ENCODE measurements around the gene SLC43A1.
"Not testable (repeated sequence)": the region's sequence is repeated elsewhere in the genome, so short reads cannot be mapped to it uniquely, and the experiment has no call there.

Gene SLC43A1

DNA sequence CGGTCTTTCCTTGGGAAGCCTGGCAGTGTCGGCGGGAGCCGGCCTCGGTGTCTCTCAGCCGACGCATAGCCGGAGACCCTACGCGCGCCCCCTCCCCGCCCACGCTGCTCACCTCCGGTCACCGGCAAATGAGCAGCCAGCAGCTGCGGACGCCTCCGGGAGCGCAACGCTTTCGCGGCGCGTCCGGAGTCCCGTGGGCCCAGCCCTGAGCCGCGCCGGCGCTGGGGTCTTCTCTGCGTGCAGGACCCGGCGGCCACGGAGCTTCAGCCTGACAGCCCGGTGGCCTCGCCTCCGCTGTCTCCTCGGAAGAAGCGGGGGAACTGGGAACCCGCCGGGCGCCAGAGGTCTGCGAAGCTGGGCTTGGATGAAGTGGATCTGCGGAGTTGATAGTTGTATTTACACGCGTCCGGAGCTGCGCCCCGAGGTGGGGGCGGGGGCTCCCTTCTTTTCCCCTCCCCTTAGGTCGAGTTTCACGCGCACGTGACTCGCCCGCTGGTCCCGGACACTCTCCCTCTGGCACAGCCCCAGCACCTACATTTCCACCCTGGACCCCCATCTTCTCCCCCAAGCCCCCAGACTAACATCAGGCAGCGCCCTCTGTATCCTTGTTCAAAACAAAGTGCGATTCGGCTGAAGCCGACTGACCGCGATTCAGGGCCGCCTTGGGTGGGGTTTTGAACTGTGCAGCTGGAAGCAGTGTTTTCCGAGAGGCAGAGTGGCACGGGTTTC, at the start of gene SLC43A1:
Gene SLC43A1 (minus strand): TSS at position 371 of the 729 bp plus-strand sequence. CDS start 1,591 bp downstream, outside the sequence.
- no peak for DNase-seq (ENCODE audit: low spot score)

DNA sequence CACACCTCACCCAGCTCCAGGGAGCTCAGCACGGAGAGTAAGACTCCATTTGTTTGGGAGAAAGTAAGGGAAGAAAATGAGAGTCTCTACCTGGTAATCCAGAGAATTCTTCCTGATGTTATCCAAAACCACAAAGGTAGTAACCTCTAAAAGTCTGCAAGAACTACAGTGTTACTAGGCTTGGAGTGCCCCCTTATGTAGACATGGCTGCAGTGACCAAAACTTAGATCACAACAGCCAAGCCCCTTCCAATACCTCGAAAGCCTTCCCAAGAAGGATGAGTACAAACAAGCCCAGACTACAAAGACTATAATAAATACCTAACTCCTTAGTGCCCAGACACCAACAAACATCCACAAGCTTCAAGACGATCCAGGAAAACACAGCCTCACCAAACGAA, 47.1 kb upstream of the SLC43A1 start:
- no peak for DNase-seq (ENCODE audit: low spot score)

DNA sequence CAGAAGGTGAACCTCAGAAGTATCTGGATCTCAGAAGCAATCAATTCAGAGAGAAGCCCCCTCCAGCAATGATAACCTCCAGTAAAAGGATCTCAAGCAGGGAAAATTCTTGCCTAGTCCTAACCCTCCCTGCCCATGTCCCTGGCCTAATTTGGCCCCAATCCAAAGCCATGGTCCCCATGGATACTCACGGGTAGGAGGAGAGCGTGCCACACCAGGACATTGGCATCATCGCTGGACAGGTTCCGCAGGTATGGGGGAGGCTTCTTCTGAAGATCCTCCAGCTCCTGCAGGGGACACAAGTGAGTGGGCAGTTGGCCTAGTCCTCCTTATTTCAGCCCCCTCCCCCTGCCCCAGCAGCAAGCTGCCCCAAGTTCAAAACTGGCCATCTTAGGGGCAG, 44.6 kb upstream of the SLC43A1 start:
- no peak for DNase-seq (ENCODE audit: low spot score)

DNA sequence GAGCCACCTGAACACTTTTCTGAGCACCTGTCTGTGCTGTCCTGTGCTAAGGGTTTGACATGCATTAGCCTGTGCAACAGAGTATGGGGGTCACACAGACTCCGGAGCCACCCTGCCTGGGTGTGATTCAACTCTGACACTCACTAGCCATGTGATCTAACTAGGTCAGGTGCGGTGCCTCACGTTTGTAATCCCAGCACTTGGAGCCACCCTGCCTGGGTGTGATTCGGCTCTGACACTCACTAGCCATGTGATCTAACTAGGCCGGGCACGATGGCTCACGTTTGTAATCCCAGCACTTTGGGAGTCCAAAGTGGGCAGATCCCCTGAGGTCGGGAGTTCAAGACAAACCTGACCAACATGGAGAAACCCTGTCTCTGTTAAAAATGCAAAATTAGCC, 40.5 kb upstream of the SLC43A1 start:
- DNase-seq (ENCODE audit: low spot score), result no peak

- DNase-seq (ENCODE audit: low spot score), result no peak
Measured at GRCh38 chr11:57555393-57555792, 39.9 kb upstream of the SLC43A1 start.

GRCh38 chr11:57552479-57552878, 37.0 kb upstream of the SLC43A1 start:
- DNase-seq (ENCODE audit: low spot score), result no peak

- DNase-seq (ENCODE audit: low spot score), result no peak
Measured at GRCh38 chr11:57551941-57552340, 36.4 kb upstream of the SLC43A1 start.

- no peak for DNase-seq (ENCODE audit: low spot score)
Measured at GRCh38 chr11:57549983-57550382, 34.5 kb upstream of the SLC43A1 start.

GRCh38 chr11:57547854-57548377, 32.4 kb upstream of the SLC43A1 start:
- DNase-seq (ENCODE audit: low spot score), result no peak

- peak; percentile 69 for DNase-seq (ENCODE audit: low spot score)
Measured at GRCh38 chr11:57546869-57547475, 31.5 kb upstream of the SLC43A1 start.

DNA sequence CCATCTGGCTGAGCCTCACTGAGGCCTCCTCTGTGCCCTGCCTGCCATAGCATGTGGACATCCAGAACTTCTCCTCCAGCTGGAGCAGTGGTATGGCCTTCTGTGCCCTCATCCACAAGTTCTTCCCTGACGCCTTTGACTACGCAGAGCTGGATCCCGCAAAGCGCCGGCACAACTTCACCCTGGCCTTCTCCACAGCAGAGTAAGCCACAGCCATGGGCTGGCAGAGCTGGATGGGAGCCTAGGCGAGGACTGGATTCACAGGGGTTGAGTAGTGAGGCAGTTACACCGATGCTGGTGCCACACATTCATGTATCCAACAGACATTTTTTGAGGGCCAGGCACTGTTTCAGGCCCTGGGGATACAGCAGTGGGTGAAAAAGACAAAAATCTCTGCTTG, 30.9 kb upstream of the SLC43A1 start:
- DNase-seq (ENCODE audit: low spot score), result no peak

- no peak for DNase-seq (ENCODE audit: low spot score)
Measured at GRCh38 chr11:57545883-57546282, 30.4 kb upstream of the SLC43A1 start.

DNA sequence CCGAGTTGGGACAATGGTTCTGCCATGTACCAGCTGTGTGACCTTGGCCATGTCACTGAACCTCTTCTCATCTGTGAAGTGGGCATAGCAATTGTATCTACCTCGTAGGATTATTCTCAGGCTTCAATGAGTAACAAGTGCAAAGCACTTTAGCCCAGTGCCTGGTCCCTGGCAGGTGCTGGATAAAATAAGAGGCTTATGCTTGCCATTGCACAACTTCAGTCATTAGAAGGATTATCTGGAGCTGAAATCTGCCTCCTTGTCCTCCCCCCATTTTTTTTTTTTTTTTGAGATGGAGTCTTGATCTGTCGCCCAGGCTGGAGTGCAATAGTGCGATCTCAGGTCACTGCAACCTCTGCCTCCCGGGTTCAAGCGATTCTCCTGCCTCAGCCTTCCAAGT, 29.1 kb upstream of the SLC43A1 start:
- DNase-seq (ENCODE audit: low spot score), result no peak

GRCh38 chr11:57543593-57543992, 28.1 kb upstream of the SLC43A1 start:
- no peak for DNase-seq (ENCODE audit: low spot score)

- DNase-seq (ENCODE audit: low spot score), result no peak
Measured at GRCh38 chr11:57542582-57542981, 27.1 kb upstream of the SLC43A1 start.

DNA sequence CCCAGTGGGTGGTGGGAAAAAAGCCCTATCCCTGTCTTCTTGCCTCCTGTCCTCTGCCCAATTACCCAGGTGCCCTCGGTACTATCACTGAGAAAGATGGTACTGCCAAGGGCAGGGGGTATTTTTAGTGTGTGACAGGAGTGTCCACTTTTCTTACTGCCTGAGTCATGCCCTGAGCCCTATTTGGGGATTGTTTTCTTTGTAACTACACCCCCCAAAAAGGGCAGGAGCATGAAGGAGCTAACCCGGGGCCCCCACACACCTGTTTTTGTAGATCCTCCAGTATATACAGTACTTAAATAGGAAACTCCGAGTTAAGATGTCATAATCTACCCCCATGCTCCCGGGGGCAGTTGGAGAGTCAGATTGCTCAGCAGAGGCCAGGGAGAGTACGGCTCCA, 25.7 kb upstream of the SLC43A1 start:
- DNase-seq (ENCODE audit: low spot score), result no peak

DNA sequence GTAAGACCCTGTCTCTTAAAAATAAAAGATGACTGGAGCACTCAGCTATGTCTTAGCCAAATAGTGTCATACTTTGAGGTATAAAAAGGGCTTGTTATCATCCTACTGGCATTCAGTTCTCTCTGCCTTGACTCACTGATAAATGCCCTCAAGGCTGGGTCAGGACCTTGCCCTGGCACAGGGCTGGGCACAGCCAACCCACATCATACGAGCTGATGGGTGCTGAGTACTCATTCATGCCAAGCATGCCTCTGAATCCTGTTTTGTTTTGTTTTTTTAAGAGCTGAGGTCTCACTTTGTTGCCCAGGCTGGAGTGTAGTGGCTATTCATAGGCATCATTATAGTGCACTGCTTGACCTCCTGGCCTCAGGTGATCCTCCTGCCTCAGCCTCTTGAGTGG, 23.8 kb upstream of the SLC43A1 start:
- DNase-seq (ENCODE audit: low spot score), result peak; percentile 41

GRCh38 chr11:57536947-57537619, 21.6 kb upstream of the SLC43A1 start, which contains the start of gene SMTNL1:
Gene SMTNL1, plus strand, starts transcription at chr11:57537595. Its CDS starts 5,048 bp downstream, at chr11:57542643.
- no peak for DNase-seq (ENCODE audit: low spot score)

DNA sequence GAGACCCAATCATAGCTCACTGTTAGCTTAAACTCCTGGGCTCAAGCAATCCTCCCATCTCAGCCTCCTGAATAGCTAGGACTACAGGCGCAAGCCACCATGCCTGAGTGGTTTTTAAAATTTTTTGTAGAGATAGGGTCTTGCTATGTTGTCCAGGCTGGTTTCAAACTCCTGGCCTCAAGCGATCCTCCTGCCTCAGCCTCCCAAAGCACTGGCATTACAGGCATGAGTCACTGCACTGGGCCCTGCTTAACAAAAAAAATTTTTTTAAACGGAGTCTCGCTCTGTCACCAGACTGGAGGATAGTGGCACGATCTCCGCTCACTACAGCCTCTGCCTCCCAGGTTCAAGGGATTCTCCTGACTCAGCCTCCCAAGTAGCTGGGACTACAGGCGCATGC, 18.9 kb upstream of the SLC43A1 start:
- DNase-seq (ENCODE audit: low spot score), result not testable (repeated sequence)

- DNase-seq (ENCODE audit: low spot score), result peak; percentile 100
Measured at GRCh38 chr11:57530596-57531507, 15.3 kb upstream of the SLC43A1 start, which contains the start of gene TIMM10. Gene TIMM10, minus strand, starts transcription at chr11:57530754. Its CDS starts 565 bp downstream, at chr11:57530189.

- DNase-seq (ENCODE audit: low spot score), result no peak
Measured at GRCh38 chr11:57530215-57530595, 14.7 kb upstream of the SLC43A1 start.

- DNase-seq (ENCODE audit: low spot score), result no peak
Measured at GRCh38 chr11:57529012-57529411, 13.5 kb upstream of the SLC43A1 start.

Measured in kidney tubule cell (primary cell).